GM12874 (cell line): ENCODE data around the gene CCNA2.

Experiments used
- CTCF ChIP-seq: IDR thresholded peaks from 2 replicates; pipeline ENCODE4 v1.5.1; 2011; ENCODE audit warnings: low read depth, mild to moderate bottlenecking, control low read depth, low read length, moderate library complexity; ENCODE audit not compliant: insufficient read depth

The CCNA2 gene

DNA sequence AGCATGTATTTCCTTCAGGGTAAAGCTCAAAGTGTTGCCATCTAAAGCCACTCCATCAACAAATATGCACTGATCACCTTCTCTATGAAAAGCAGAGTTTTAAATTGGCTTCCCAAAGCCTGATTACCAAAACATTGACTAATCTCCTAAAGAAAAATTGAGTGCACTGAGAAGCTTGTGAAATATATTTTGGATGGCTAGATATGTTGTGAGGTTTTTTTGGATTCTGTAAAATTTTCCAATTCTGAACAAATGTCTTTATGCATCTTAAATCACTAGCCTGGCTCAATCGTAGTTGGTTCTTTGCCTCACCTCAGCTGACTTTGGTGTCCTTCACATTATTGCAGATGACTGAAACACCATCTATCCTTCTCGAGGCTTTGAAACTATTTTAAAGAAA lies 37.5 kb downstream of the CCNA2 start:
- TF ChIP-seq CTCF: no peak

DNA sequence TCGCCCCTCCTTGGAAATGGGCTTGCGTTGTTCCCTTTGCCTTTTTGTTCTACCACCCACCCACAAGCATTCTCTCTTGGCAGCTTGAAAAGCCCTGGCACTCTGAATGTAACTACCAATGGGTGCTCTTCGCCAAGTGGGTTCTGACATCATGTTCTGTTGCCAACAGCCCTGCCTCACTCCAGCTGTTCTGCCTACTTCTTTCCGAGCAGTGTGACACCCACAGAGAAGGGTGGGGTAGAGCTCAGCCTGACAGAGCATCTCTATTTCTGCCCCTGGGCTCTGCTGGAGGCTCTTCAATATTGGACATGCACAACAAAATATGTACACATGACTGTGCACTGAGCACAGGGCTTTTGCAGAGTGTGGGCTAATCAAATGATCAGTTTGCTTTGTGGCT lies 38.2 kb downstream of the CCNA2 start:
- no peak for TF ChIP-seq CTCF

- no peak for TF ChIP-seq CTCF
Observed at GRCh38 chr4:121784975-121785374, 38.7 kb downstream of the CCNA2 start.

GRCh38 chr4:121784401-121784800 lies 39.3 kb downstream of the CCNA2 start:
- no peak for TF ChIP-seq CTCF

DNA sequence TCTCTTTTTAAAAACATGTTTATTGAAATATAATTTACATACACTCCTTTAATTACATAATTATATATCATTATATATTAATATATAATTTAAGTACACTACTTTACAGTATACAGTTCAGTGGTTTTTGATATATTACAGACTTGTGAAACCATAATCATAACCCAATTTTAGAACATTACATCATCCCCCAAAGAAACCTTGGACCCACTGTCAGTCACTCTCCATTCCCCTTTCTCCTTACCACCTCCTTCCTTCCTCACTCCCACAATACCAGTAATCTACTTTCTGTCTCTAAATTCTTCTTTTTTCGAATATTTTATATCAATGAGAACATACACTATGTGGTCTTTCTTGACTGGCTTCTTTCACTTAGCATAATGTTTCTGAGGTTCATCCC lies 40.5 kb downstream of the CCNA2 start:
- no peak for TF ChIP-seq CTCF

- no peak for TF ChIP-seq CTCF
Observed at GRCh38 chr4:121778991-121779628, 44.6 kb downstream of the CCNA2 start.

- no peak for TF ChIP-seq CTCF
Observed at GRCh38 chr4:121777625-121778024, 46.1 kb downstream of the CCNA2 start.
